IPS-20b (cell line): ENCODE data around the gene PTPRD.
"Not testable (repeated sequence)": the region's sequence is repeated elsewhere in the genome, so short reads cannot be mapped to it uniquely, and the experiment has no call there.

Source experiments
- H3K27ac ChIP-seq: one replicate; pipeline ENCODE4 v1.5.1; 2013; ENCODE audit warnings: low read length
- H3K27me3 ChIP-seq: 2 replicates; pipeline ENCODE4 v1.6.1; 2013; ENCODE audit warnings: mild to moderate bottlenecking, low read length, inconsistent platforms; ENCODE audit not compliant: insufficient read depth
- H3K36me3 ChIP-seq: 2 replicates; pipeline ENCODE4 v1.6.1; 2013; ENCODE audit warnings: low read depth, mild to moderate bottlenecking, inconsistent platforms, low read length, moderate library complexity; ENCODE audit not compliant: insufficient read depth
- H3K4me1 ChIP-seq: 2 replicates; pipeline ENCODE4 v1.6.1; 2013; ENCODE audit warnings: mild to moderate bottlenecking, control low read depth, inconsistent platforms, low read length, moderate library complexity; ENCODE audit not compliant: insufficient read depth
- H3K4me3 ChIP-seq: 2 replicates; pipeline ENCODE4 v1.5.1; 2013; ENCODE audit warnings: mild to moderate bottlenecking, low read length, inconsistent platforms
- H3K9ac ChIP-seq: 2 replicates; pipeline ENCODE4 v1.6.1; 2013; ENCODE audit warnings: low read depth, mild to moderate bottlenecking, inconsistent platforms, low read length, moderate library complexity
- H3K9me3 ChIP-seq: 2 replicates; pipeline ENCODE4 v1.6.1; 2013; ENCODE audit warnings: mild to moderate bottlenecking, low read depth, low read length, inconsistent platforms; ENCODE audit not compliant: insufficient read depth

The PTPRD gene

DNA sequence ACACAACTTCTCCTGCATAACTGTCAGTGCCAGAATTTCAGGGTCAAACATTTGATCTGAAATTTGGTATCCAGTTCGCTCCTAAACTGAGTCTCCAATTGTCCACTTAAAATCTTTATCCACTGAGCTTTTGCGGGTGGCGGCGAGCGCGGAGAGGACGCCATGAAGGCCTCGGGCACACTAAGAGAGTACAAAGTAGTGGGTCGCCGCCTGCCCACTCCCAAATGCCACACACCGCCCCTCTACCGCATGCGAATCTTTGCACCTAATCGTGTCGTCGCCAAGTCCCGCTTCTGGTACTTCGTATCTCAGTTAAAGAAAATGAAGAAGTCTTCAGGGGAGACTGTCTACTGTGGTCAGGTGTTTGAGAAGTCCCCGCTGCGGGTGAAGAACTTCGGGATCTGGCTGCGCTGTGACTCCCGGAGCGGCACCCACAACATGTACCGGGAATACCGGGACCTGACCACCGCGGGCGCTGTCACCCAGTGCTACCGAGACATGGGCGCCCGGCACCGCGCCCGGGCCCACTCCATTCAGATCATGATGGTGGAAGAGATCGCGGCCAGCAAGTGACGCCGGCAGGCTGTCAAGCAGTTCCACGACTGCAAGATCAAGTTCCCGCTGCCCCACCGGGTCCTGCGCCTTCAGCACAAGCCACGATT is 1899.5 kb downstream of the PTPRD start:
- Histone ChIP-seq H3K9ac (no peak overlapping the region), H3K4me3 (no peak overlapping the region), H3K27ac (no peak overlapping the region), H3K36me3 (no peaks in the 10 kb centered on the region), H3K4me1 (peaks cover 22% of the 10 kb centered on the region), H3K27me3 (no peaks in the 10 kb centered on the region), H3K9me3 (no peaks in the 10 kb centered on the region)

GRCh38 chr9:8709731-8710130 is 1903.1 kb downstream of the PTPRD start:
- no peaks in the 10 kb centered on the region for H3K36me3 ChIP-seq
- H3K9ac ChIP-seq: no peak overlapping the region
- no peaks in the 10 kb centered on the region for H3K27me3 ChIP-seq
- H3K4me3 ChIP-seq: no peak overlapping the region
- H3K4me1 ChIP-seq: peaks cover 12% of the 10 kb centered on the region
- H3K27ac ChIP-seq: no peak overlapping the region
- H3K9me3 ChIP-seq: no peaks in the 10 kb centered on the region

DNA sequence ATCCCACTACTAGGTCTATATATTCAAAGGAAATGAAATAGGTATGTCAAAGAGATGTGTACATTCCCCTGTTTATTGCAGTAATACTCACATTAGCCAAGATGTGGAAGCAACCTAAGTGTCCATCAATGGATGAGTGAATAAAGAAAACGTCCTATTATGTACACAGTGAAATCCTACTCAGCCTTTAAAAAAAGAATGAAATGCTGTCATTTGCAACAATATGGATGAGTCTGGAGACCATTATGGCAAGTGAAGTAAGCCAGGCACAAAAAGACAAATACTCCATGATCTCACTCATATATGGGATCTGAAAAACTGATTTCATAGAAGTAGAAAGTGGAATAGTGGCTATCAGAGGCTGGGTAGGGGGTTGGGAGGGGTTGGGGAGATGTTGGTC is 1904.1 kb downstream of the PTPRD start:
- H3K9me3 ChIP-seq: no peaks in the 10 kb centered on the region
- H3K27me3 ChIP-seq: no peaks in the 10 kb centered on the region
- H3K4me3 ChIP-seq: no peak overlapping the region

DNA sequence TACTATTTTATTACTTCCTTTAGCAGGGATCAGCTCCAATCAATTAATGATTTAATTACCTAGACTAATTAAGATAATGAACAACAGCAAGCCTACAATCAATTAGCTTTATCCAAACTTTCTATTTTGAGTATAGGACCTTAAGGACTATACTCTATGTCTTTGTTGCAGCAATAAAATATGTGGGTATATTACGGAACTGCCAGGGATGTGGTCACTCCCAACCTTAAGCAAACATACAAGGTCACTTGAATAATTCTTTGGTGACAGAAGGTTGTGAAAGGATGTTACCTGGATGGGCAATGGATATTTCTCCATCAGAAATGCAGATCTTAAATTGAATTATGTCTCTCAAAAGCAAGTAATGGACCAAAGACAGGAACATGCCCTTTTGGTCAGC is 1905.8 kb downstream of the PTPRD start:
- Histone ChIP-seq H3K27ac (no peak overlapping the region), H3K9me3 (no peaks in the 10 kb centered on the region), H3K9ac (no peak overlapping the region), H3K4me1 (peaks cover 12% of the 10 kb centered on the region), H3K27me3 (no peaks in the 10 kb centered on the region), H3K4me3 (no peak overlapping the region), H3K36me3 (no peaks in the 10 kb centered on the region)

More for the DNA sequence above, 1904.1 kb downstream of the PTPRD start:
- Histone ChIP-seq H3K9ac (no peak overlapping the region), H3K36me3 (no peaks in the 10 kb centered on the region), H3K27ac (no peak overlapping the region), H3K4me1 (peaks cover 12% of the 10 kb centered on the region)

GRCh38 chr9:8706531-8706930 is 1906.3 kb downstream of the PTPRD start:
- Histone ChIP-seq H3K27ac (no peak overlapping the region), H3K4me1 (peaks cover 12% of the 10 kb centered on the region), H3K27me3 (no peaks in the 10 kb centered on the region), H3K4me3 (no peak overlapping the region), H3K9ac (no peak overlapping the region), H3K36me3 (no peaks in the 10 kb centered on the region), H3K9me3 (no peaks in the 10 kb centered on the region)

DNA sequence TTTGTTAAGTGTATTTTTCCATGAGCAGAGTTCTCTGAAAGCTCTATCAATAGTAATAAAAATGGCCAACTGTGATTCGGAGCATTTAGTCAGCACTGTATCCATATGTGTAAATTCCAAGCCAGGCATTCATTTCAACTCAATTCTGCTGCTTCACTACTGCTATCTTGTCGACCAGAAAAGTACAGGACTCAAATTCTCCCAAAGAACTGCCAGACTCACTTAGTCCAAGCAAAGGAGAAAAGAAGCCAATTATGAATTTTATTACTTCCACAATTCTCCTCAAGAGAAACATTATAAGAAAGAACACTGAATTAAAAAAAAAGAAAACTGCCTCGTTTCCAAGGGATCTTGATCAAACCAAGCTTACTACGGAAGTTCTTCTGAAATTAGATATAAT is 1906.9 kb downstream of the PTPRD start:
- H3K4me1 ChIP-seq: peaks cover 12% of the 10 kb centered on the region
- H3K27ac ChIP-seq: no peak overlapping the region
- H3K36me3 ChIP-seq: no peaks in the 10 kb centered on the region
- H3K27me3 ChIP-seq: no peaks in the 10 kb centered on the region
- H3K4me3 ChIP-seq: no peak overlapping the region
- no peak overlapping the region for H3K9ac ChIP-seq
- H3K9me3 ChIP-seq: no peaks in the 10 kb centered on the region

- H3K27ac ChIP-seq: no peak overlapping the region
- H3K9me3 ChIP-seq: no peaks in the 10 kb centered on the region
- H3K4me1 ChIP-seq: peaks cover 20% of the 10 kb centered on the region
These were observed 1908.9 kb downstream of the PTPRD start for GRCh38 chr9:8703904-8704303.

GRCh38 chr9:8701904-8702303 is 1910.9 kb downstream of the PTPRD start:
- Histone ChIP-seq H3K9me3 (no peaks in the 10 kb centered on the region), H3K9ac (no peak overlapping the region), H3K27me3 (no peaks in the 10 kb centered on the region), H3K36me3 (no peaks in the 10 kb centered on the region), H3K4me1 (peaks cover 25% of the 10 kb centered on the region), H3K27ac (no peak overlapping the region), H3K4me3 (no peak overlapping the region)

More at GRCh38 chr9:8703904-8704303, 1908.9 kb downstream of the PTPRD start:
- Histone ChIP-seq H3K27me3 (no peaks in the 10 kb centered on the region), H3K4me3 (no peak overlapping the region), H3K9ac (no peak overlapping the region), H3K36me3 (no peaks in the 10 kb centered on the region)

DNA sequence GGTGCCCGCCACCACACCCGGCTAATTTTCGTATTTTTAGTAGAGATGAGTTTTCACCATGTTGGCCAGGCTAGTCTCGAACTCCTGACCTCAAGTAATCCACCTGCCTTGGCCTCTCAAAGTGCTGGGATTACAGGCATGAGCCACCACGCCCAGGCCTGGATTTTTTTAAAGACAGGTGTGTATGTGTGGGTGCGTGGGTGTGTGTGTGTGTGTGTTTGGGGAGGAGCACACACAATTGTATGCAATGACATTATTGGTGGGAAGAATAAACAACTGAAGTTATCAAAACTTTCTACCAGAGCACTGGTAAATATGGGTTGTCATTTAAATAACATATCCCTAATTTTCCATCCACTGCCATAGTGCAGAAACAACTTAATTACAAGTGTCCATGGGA is 1915.2 kb downstream of the PTPRD start:
- H3K4me3 ChIP-seq, H3K36me3 ChIP-seq, H3K9ac ChIP-seq, H3K27ac ChIP-seq, H3K27me3 ChIP-seq, H3K9me3 ChIP-seq: not testable (repeated sequence)
- H3K4me1 ChIP-seq: peaks cover 46% of the 10 kb centered on the region

DNA sequence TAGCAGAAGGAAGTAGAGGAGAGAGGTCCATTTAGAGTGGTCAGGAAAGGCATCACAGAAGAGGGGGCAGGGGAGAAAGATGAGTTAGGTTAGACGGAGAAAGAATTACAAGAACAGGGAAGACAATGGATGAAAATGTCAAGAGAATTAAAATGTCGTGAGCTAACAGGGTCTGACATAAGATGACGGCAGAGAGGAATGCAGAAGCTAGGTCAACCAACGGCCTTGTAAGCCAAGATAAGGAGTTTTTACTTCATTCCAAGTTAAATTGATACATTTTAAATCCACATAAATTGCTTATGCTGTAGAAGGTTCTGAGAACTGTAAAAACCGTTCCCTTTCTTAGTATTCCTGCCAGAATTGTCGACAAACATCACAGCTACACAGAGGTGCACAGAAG is 1916.3 kb downstream of the PTPRD start:
- Histone ChIP-seq H3K9ac (no peak overlapping the region), H3K27ac (no peak overlapping the region), H3K9me3 (no peaks in the 10 kb centered on the region), H3K27me3 (no peaks in the 10 kb centered on the region), H3K36me3 (no peaks in the 10 kb centered on the region), H3K4me3 (no peak overlapping the region), H3K4me1 (peaks cover 49% of the 10 kb centered on the region)

DNA sequence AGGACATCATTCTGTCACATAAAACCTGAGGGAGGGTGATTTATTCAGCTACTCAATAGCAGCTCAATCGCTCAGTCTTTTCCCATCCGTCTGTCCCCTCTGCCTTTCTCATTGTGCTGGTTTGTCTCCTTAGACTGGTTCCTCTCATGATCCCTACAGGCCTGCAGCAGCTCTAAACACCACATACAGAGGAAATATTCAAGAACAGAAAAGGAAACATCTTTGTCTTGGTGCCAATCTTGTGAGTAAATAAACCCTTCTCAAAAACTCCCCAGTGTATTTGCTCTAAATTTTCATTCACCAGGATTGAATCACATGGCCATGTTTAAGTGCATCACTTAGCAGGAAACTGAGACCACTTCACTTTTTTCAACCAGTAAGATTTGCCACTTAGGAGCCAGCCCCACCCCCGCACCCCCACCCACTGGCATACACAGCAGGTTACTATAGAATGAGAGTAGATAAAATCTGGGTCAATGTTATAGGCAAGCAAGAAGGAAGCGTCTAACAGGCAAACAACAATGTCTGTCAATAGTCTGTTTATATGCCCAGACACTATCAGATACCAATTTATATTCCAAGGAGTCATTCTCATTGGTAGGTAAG is 1917.7 kb downstream of the PTPRD start:
- Histone ChIP-seq H3K4me3 (no peak overlapping the region), H3K9ac (peak overlapping the region; percentile 4; the same call in 1 of the 2 replicates), H3K27ac (no peak overlapping the region), H3K4me1 (peaks cover 47% of the 10 kb centered on the region), H3K9me3 (no peaks in the 10 kb centered on the region), H3K27me3 (no peaks in the 10 kb centered on the region), H3K36me3 (no peaks in the 10 kb centered on the region)

DNA sequence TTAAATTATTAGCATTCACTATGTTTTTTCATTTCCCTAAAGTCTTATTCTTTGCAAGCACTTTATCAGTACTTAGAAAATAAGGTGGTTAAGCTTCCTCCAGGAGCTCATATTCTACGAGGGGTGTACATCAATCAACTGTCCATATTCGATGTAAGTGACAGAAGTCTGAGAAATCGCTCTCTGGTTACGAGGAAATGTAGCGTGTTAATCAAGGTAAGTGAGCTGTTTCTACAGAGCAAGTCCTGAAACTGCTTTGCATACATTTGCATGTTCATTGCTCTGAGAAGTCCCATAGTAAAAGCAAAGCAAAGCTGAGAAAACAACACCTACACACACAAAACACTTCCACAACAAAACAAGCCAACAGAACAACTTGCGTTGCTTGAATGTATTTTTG is 1919.3 kb downstream of the PTPRD start:
- Histone ChIP-seq H3K9ac (peak overlapping the region; percentile 5; the same call in 1 of the 2 replicates), H3K9me3 (peaks cover 7% of the 10 kb centered on the region), H3K4me3 (peak overlapping the region; percentile 12; the same call in 1 of the 2 replicates), H3K36me3 (no peaks in the 10 kb centered on the region), H3K4me1 (peaks cover 44% of the 10 kb centered on the region), H3K27ac (peak overlapping the region; percentile 75), H3K27me3 (no peaks in the 10 kb centered on the region)
